H1 (cell line): ENCODE results near the gene STOML2. TPM values are rescaled to one million over a fixed set of nuclear protein-coding genes. Genes with fewer than 3 reads are reported as not detected.

Source experiments
- CTCF ChIA-PET: fragments of 300-600 bp; sonication (Branson Sonifier 250); formaldehyde crosslinking; loops from one replicate; lab custom pipeline; 2021; ENCODE audit not compliant: partially characterized antibody; lab: Charles Lee
- POLR2A ChIA-PET: fragments of 300-600 bp; sonication (Branson Sonifier 250); formaldehyde crosslinking; loops from one replicate; lab custom pipeline; 2021; ENCODE audit warnings: inconsistent platforms; ENCODE audit not compliant: partially characterized antibody; lab: Charles Lee
- DNase-seq, 2 experiments: peaks; one replicate each; pipeline versions ENCODE4 v3.0.0 to v3.0.0-alpha.2; 2010 to 2022; ENCODE audit warnings: low spot score in 2 of 2, low read depth in 1 of 2, mixed read lengths in 1 of 2
- FAIRE-seq: peaks from 2 replicates; lab custom pipeline; 2011; peaks lifted over from hg19 to GRCh38; lab: Jason Lieb, UNC
- H2AFZ ChIP-seq: 2 replicates; pipeline ENCODE4 v1.8.1; 2012; ENCODE audit warnings: low read length, inconsistent platforms
- H2AK5ac ChIP-seq: 2 replicates; pipeline ENCODE4 v1.6.1; 2013; ENCODE audit warnings: low read depth, low read length
- H2BK120ac ChIP-seq: replicated peaks from 2 replicates; pipeline ENCODE3; 2013; ENCODE audit warnings: low read depth, low read length, inconsistent platforms
- H2BK12ac ChIP-seq: 2 replicates; pipeline ENCODE4 v1.6.1; 2013; ENCODE audit warnings: low read depth, low read length
- H2BK15ac ChIP-seq: 2 replicates; pipeline ENCODE4 v1.6.1; 2013; ENCODE audit warnings: low read length
- H2BK20ac ChIP-seq: 2 replicates; pipeline ENCODE4 v1.6.1; 2013; ENCODE audit warnings: low read length
- H2BK5ac ChIP-seq: 2 replicates; pipeline ENCODE4 v1.6.1; 2013; ENCODE audit warnings: low read depth, low read length
- H3K14ac ChIP-seq: 2 replicates; pipeline ENCODE4 v1.6.1; 2013; ENCODE audit warnings: inconsistent platforms; ENCODE audit not compliant: insufficient read length
- H3K18ac ChIP-seq: 2 replicates; pipeline ENCODE4 v1.6.1; 2013; ENCODE audit warnings: low read length; ENCODE audit errors: extremely low read depth
- H3K23ac ChIP-seq: 2 replicates; pipeline ENCODE4 v1.6.1; 2013; ENCODE audit warnings: inconsistent platforms; ENCODE audit not compliant: insufficient read length
- H3K23me2 ChIP-seq: 2 replicates; pipeline ENCODE4 v1.6.1; 2013; ENCODE audit warnings: low read depth, low read length
- H3K27ac ChIP-seq: 2 replicates; pipeline ENCODE4 v1.6.1; 2011; ENCODE audit warnings: low read depth, low read length, inconsistent platforms
- H3K27me3 ChIP-seq, 4 experiments: replicated peaks in 1 of 4; 1 replicate in 1 of 4; 2 replicates in 3 of 4; pipeline versions ENCODE4 v1.6.1 to v1.8.1; 2011 to 2013; ENCODE audit warnings: low read length in 3 of 4, mild to moderate bottlenecking in 3 of 4, inconsistent platforms in 2 of 4, mixed read lengths in 2 of 4, moderate library complexity in 1 of 4; ENCODE audit not compliant: control insufficient read depth in 3 of 4, insufficient read depth in 3 of 4; ENCODE audit errors: extremely low read depth in 1 of 4
- H3K36me3 ChIP-seq, 4 experiments: 2 replicates each; pipeline versions ENCODE4 v1.6.1 to v1.8.1; 2011 to 2013; ENCODE audit warnings: mild to moderate bottlenecking in 4 of 4, low read length in 3 of 4, moderate library complexity in 2 of 4, control low read depth in 1 of 4, inconsistent platforms in 1 of 4; ENCODE audit not compliant: insufficient read depth in 4 of 4, control insufficient read depth in 2 of 4
- H3K4ac ChIP-seq: replicated peaks from 2 replicates; pipeline ENCODE3; 2013; ENCODE audit warnings: low read length, low read depth, mixed read lengths, inconsistent platforms; ENCODE audit not compliant: insufficient read length
- H3K4me1 ChIP-seq, 4 experiments: replicated peaks in 1 of 4; 1 replicate in 1 of 4; 2 replicates in 3 of 4; pipeline versions ENCODE4 v1.6.1 to v1.8.1; 2011 to 2013; ENCODE audit warnings: low read length in 3 of 4, inconsistent platforms in 2 of 4, mixed read lengths in 1 of 4; ENCODE audit not compliant: insufficient read depth in 4 of 4, control insufficient read depth in 3 of 4
- H3K4me2 ChIP-seq, 2 experiments: 2 replicates each; pipeline versions ENCODE4 v1.6.1 to v1.8.1; 2011 to 2013; ENCODE audit warnings: low read depth in 2 of 2, low read length in 2 of 2, control low read depth in 1 of 2, inconsistent platforms in 1 of 2, mild to moderate bottlenecking in 1 of 2; ENCODE audit not compliant: insufficient read depth in 1 of 2
- H3K4me3 ChIP-seq, 4 experiments: fragments of 200-600, 300-600 bp in 1 of 4; sonication (generic), shearing (Covaris generic), sonication (Bioruptor Twin) in 1 of 4; 2 replicates each; pipeline versions ENCODE4 v1.5.1 to v1.8.1; 2011 to 2016; ENCODE audit warnings: low read length in 4 of 4, low read depth in 3 of 4, control low read depth in 2 of 4, inconsistent platforms in 2 of 4, mild to moderate bottlenecking in 2 of 4, mixed read lengths in 1 of 4, moderate library complexity in 1 of 4; ENCODE audit not compliant: insufficient read depth in 2 of 4; ENCODE audit errors: extremely low read depth in 1 of 4
- H3K56ac ChIP-seq: replicated peaks from 2 replicates; pipeline ENCODE3; 2013; ENCODE audit warnings: low read depth, mild to moderate bottlenecking, mixed read lengths, low read length, inconsistent platforms; ENCODE audit not compliant: insufficient read length
- H3K79me1 ChIP-seq: 2 replicates; pipeline ENCODE4 v1.6.1; 2013; ENCODE audit warnings: low read depth, low read length, control low read depth
- H3K79me2 ChIP-seq, 2 experiments: 2 replicates each; pipeline versions ENCODE4 v1.6.1 to v1.8.1; 2012 to 2013; ENCODE audit warnings: low read length in 2 of 2, mild to moderate bottlenecking in 2 of 2, inconsistent platforms in 1 of 2; ENCODE audit not compliant: insufficient read depth in 2 of 2, control insufficient read depth in 1 of 2
- H3K9ac ChIP-seq, 4 experiments: replicated peaks in 1 of 4; 1 replicate in 1 of 4; 2 replicates in 3 of 4; pipeline versions ENCODE4 v1.6.1 to v1.8.1; 2011 to 2013; ENCODE audit warnings: low read depth in 3 of 4, low read length in 3 of 4, control low read depth in 2 of 4, mild to moderate bottlenecking in 2 of 4, moderate library complexity in 2 of 4, inconsistent platforms in 1 of 4; ENCODE audit errors: extremely low read depth in 1 of 4
- H3K9me3 ChIP-seq, 2 experiments: 2 replicates each; pipeline versions ENCODE4 v1.6.1 to v1.8.1; 2012 to 2013; ENCODE audit warnings: mild to moderate bottlenecking in 2 of 2, moderate library complexity in 2 of 2, control low read depth in 1 of 2, inconsistent platforms in 1 of 2, low read depth in 1 of 2, low read length in 1 of 2, mixed read lengths in 1 of 2; ENCODE audit not compliant: insufficient read depth in 2 of 2
- H4K20me1 ChIP-seq, 2 experiments: replicated peaks in 1 of 2; 2 replicates each; pipeline versions ENCODE3 to v1.8.1; 2011 to 2013; ENCODE audit warnings: inconsistent platforms in 2 of 2, low read length in 2 of 2, mild to moderate bottlenecking in 1 of 2; ENCODE audit not compliant: insufficient read depth in 2 of 2, control insufficient read depth in 1 of 2
- H4K5ac ChIP-seq: 2 replicates; pipeline ENCODE4 v1.6.1; 2013; ENCODE audit warnings: low read length, low read depth, mixed read lengths, inconsistent platforms; ENCODE audit not compliant: insufficient read length
- H4K8ac ChIP-seq: 2 replicates; pipeline ENCODE4 v1.8.0; 2013; ENCODE audit warnings: mild to moderate bottlenecking, moderate library complexity, low read length, inconsistent platforms; ENCODE audit not compliant: insufficient read depth; ENCODE audit errors: extremely low read depth
- H4K91ac ChIP-seq: replicated peaks from 2 replicates; pipeline ENCODE3; 2013; ENCODE audit warnings: low read length, mixed read lengths, inconsistent platforms; ENCODE audit not compliant: insufficient read length
- CBX5 ChIP-seq: fragments of 300-800, 300-1000 bp; sonication (generic); IDR thresholded peaks from 2 replicates; pipeline ENCODE4 v1.7.1; 2016; ENCODE audit warnings: antibody characterized with exemption, low read length, low read depth
- CEBPB ChIP-seq: IDR thresholded peaks from 2 replicates; pipeline ENCODE4 v1.6.1; 2012; ENCODE audit warnings: low read depth, low read length
- RBBP5 ChIP-seq: IDR thresholded peaks from 2 replicates; pipeline ENCODE4 v1.7.1; 2012; ENCODE audit warnings: low read depth, mild to moderate bottlenecking, inconsistent platforms, low read length, moderate library complexity, borderline replicate concordance
- RFX5 ChIP-seq: IDR thresholded peaks from 2 replicates; pipeline ENCODE4 v1.6.1; 2011; ENCODE audit warnings: low read depth, low read length, improper control_type of control experiment, borderline replicate concordance
- RNF2 ChIP-seq: fragments of 200-900, 300-1000 bp; sonication (generic); IDR thresholded peaks from 2 replicates; pipeline ENCODE4 v1.7.1; 2016; ENCODE audit warnings: borderline replicate concordance, low read depth, mild to moderate bottlenecking, antibody characterized with exemption, low read length; ENCODE audit not compliant: poor library complexity, severe bottlenecking; ENCODE audit errors: missing control alignments
- SIRT6 ChIP-seq: IDR thresholded peaks from one replicate; pipeline ENCODE4 v1.7.1; 2012; ENCODE audit warnings: low read length, inconsistent platforms
- SP2 ChIP-seq: IDR thresholded peaks from 2 replicates; pipeline ENCODE4 v1.6.1; 2012; ENCODE audit warnings: mild to moderate bottlenecking, low read length, inconsistent platforms
- TAF7 ChIP-seq: optimal IDR thresholded peaks from 2 replicates; pipeline ENCODE3; 2011; ENCODE audit warnings: low read depth, mild to moderate bottlenecking, inconsistent platforms, low read length, moderate library complexity, borderline replicate concordance
- TEAD4 ChIP-seq: IDR thresholded peaks from 2 replicates; pipeline ENCODE4 v1.6.1; 2012; ENCODE audit warnings: low read depth, low read length, inconsistent platforms, mixed read lengths
- WGBS, 2 experiments: shearing (Covaris generic) in 1 of 2; methylation state at CpG; one replicate each; pipeline versions ENCODE4 v1.1.6 to v1.1.7; 2013 to 2015; ENCODE audit warnings: low lambda C conversion rate in 2 of 2, mixed read lengths in 2 of 2, inconsistent platforms in 1 of 2, low coverage in 1 of 2, missing lambda C conversion rate in 1 of 2; ENCODE audit not compliant: insufficient replicate concordance in 2 of 2, insufficient coverage in 1 of 2, insufficient read length in 1 of 2; ENCODE audit errors: extremely low coverage in 1 of 2, missing lambda C conversion rate in 1 of 2; 5-methylcytosine and 5-hydroxymethylcytosine counted together
- polyA plus RNA-seq, 7 experiments: library from polyadenylated mRNA; depleted of rRNA in 3 of 7; stranded (reverse) in 5 of 7; unstranded in 2 of 7; fragments of >200 nt in 5 of 7; fragments of 200-250 nt in 2 of 7; gene quantifications; 1 replicate in 5 of 7; 2 replicates in 1 of 7; 4 replicates in 1 of 7; pipeline versions ENCODE4 v1.2.1 to v1.2.3, GENCODE V29; 2011 to 2013; ENCODE audit warnings: missing spikeins in 2 of 7, mixed read lengths in 2 of 7
- total RNA-seq: library from RNA; stranded (reverse); fragmentation: NEBNext Ultra II Directional; extraction: Animal tissue kit (Norgen Biotek cat#: 25700); gene quantifications from 2 replicates; pipeline ENCODE4 v1.2.1, GENCODE V29; 2021

STOML2 gene
- total and polyA plus RNA-seq, 2 of the 8 experiments (the other 6 are each of a cell fraction or from before 2014, with no cell fraction given) = 203 to 256 TPM

DNA sequence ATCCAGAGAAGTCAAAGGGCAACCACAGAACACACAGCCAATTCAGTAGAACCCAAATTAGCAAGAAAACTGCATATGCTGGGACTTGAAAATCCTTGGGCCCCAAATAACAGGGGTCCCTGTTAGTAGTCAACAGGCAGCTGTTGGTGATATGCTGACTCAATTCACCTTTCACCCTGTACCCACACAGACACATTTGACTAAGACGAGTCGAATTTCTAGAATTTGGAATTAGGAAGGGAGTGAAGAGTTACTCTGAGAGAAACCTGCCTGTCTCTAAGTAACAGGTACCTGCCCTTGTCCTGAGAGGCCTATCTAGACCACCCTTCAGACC is 29.7 kb downstream of the STOML2 start:
- Histone ChIP-seq H2BK12ac (peak overlapping the region; percentile 50; the same call in 1 of the 2 replicates), H4K91ac (no peak overlapping the region), H3K14ac (no peak overlapping the region), H3K23me2 (peaks cover 5% of the 10 kb centered on the region; the same call in 1 of the 2 replicates), H3K79me2 (peaks cover 34 to 50% of the 10 kb centered on the region in 2 experiments), H4K5ac (no peak overlapping the region), H3K56ac (no peak overlapping the region), H2BK5ac (peak overlapping the region; percentile 74; the same call in 1 of the 2 replicates), H3K23ac (no peak overlapping the region), H3K27ac (peak overlapping the region; percentile 82), H3K4ac (peak overlapping the region; percentile 11), H3K4me2 (peak overlapping the region; percentile 65 to 76; a peak in 3 of 4 replicates), H3K4me3 (peak overlapping the region in 3 of 4 experiments; percentile 20 to 46 (median 30); a peak in 5 of 8 replicates), H4K8ac (no peak overlapping the region), H3K9me3 (no peaks in the 10 kb centered on the region), H3K9ac (peak overlapping the region in 3 of 4 experiments; percentile 55 to 77 (median 60); a peak in 3 of 7 replicates), H2BK120ac (no peak overlapping the region), H3K36me3 (peaks cover 19 to 42% (median 37%) of the 10 kb centered on the region in 4 experiments), H2AK5ac (peak overlapping the region; percentile 95), H2AFZ (peak overlapping the region; percentile 73; the same call in 1 of the 2 replicates), H3K4me1 (peaks cover 5 to 17% (median 7%) of the 10 kb centered on the region in 4 experiments), H3K27me3 (no peaks in the 10 kb centered on the region), H3K79me1 (peaks cover 9% of the 10 kb centered on the region), H4K20me1 (peaks cover 8 to 20% of the 10 kb centered on the region in 2 experiments), H2BK20ac (no peak overlapping the region), H2BK15ac (peak overlapping the region; percentile 48; the same call in 1 of the 2 replicates), H3K18ac (no peak overlapping the region)
- 80% methylated on average over 2 of the region's 2 CpGs; no CpG with 5 or more reads in 1 of the 2 experiments for WGBS, 2 experiments
- ChIA-PET POLR2A (interaction anchor here (1.8 to 17.6 kb wide), 2 partner anchors 26 to 45 kb away, joined by 8 to 440 read pairs; partner anchors contain the start of genes PIGO and STOML2), CTCF (interaction anchor here (1.3 to 3.1 kb wide), 2 partner anchors 21 to 23 kb away, joined by 5 to 8 read pairs; partner anchors contain the start of gene PIGO)
- no peak for FAIRE-seq
- DNase-seq = no peak
- TF ChIP-seq SIRT6 (no peak), SP2 (no peak), TEAD4 (no peak), CBX5 (no peak), RNF2 (no peak), TAF7 (no peak), CEBPB (no peak), RFX5 (no peak), RBBP5 (no peak)
